ENCODE results near the gene TXLNA.

DNA sequence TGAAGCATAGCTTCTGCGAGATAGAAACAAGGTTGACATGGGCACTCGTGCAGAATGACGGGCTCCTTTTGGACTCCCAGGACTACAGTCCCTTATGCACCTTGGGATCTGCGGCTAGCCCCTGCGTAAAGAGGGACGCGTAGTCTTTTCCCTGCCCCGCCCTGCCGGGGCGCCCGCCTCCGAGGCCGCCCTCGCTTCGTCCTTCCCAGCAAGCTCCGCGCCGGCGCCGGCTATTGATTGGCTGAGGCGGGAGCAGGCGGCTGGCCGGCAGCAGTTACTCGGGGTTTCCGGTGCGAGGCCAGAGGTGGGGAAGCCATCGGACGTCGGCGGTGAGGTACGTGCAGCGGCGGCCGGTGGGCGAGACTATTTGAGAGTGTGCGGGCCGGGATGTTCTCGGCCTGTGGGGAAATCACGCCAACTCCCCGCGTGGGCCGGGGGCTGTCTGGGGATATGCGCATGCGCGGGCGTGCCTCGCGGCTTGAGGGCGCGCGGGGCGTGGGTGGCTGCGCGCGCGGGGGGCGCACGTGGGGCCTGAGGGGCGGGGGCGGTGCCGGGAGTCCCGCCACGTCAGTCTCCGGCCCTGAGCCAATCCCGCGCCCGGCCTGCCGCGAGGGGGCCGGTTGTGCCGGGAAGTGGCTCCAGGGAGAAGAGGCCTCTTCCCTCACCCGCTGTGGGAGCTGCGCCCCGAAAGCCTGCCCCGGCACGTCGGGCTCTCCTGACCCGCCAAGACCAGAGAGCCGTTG is at the start of gene TXLNA:
- TF ChIP-seq, protein P1, sequence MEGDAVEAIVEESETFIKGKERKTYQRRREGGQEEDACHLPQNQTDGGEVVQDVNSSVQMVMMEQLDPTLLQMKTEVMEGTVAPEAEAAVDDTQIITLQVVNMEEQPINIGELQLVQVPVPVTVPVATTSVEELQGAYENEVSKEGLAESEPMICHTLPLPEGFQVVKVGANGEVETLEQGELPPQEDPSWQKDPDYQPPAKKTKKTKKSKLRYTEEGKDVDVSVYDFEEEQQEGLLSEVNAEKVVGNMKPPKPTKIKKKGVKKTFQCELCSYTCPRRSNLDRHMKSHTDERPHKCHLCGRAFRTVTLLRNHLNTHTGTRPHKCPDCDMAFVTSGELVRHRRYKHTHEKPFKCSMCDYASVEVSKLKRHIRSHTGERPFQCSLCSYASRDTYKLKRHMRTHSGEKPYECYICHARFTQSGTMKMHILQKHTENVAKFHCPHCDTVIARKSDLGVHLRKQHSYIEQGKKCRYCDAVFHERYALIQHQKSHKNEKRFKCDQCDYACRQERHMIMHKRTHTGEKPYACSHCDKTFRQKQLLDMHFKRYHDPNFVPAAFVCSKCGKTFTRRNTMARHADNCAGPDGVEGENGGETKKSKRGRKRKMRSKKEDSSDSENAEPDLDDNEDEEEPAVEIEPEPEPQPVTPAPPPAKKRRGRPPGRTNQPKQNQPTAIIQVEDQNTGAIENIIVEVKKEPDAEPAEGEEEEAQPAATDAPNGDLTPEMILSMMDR (IDR thresholded peaks at IDR 0.05; ENCODE audit: low read length): no peak
- no peak for TF ChIP-seq EZH2 (IDR thresholded peaks at IDR 0.05; ENCODE audit: borderline replicate concordance, low read length)

All from OCI-LY1 (cell line).